Neuron (in vitro differentiated cells): ENCODE measurements around the gene PMP22.
"Not testable (repeated sequence)": the region's sequence is repeated elsewhere in the genome, so short reads cannot be mapped to it uniquely, and the experiment has no call there.

Experiments used
- H2AFZ ChIP-seq: one replicate; pipeline ENCODE4 v1.6.1; 2013; ENCODE audit warnings: low read depth, mild to moderate bottlenecking, inconsistent platforms, low read length, moderate library complexity
- H3K27me3 ChIP-seq: one replicate; pipeline ENCODE4 v1.6.1; 2013; ENCODE audit warnings: low read length; ENCODE audit not compliant: insufficient read depth
- H3K36me3 ChIP-seq: one replicate; pipeline ENCODE4 v1.6.1; 2013; ENCODE audit warnings: low read length; ENCODE audit not compliant: insufficient read depth
- H3K4me1 ChIP-seq: one replicate; pipeline ENCODE4 v1.6.1; 2013; ENCODE audit warnings: low read length; ENCODE audit not compliant: insufficient read depth
- H3K4me3 ChIP-seq: 2 replicates; pipeline ENCODE4 v1.5.1; 2013; ENCODE audit warnings: mild to moderate bottlenecking, low read length, moderate library complexity
- H3K9me3 ChIP-seq: one replicate; pipeline ENCODE4 v1.6.1; 2013; ENCODE audit warnings: low read length

Gene PMP22

DNA sequence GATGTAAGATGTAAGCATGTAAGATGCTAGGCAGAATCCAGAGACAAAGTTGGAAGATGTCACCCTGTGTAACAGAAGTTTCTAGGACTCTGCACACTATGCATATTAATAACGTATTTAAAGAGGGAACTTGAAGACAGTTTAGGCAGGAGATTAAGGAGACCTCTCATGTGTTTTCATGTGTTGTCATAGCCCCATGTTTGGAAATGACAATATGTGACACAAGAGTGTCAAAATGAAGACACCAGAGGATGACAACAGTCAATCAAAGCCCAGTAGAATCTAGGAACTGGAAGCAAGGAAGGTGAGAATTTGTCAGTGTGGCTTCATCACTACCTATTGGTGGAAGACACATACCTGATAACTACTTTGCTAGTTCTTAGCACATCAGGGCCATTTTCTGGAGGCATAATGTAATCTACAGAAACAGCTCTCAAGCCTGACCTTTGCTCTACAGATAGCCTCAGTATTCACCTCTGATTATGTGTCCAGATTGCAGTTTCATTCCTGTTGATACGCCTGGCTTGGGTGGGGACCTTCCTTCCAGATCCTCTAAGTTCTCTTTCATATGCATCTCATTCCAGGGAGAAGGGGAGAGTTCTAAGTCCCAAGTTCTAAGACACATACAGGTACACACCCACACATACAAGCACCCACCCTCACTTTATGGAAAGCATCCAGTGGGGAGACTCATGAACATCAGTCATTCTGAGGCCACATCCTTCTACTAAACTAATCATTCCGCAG, 26.3 kb downstream of the PMP22 start:
- peaks cover 9% of the 10 kb centered on the region for H3K36me3 ChIP-seq
- H2AFZ ChIP-seq: no peak overlapping the region
- no peak overlapping the region for H3K4me3 ChIP-seq
- H3K4me1 ChIP-seq: no peaks in the 10 kb centered on the region
- no peaks in the 10 kb centered on the region for H3K27me3 ChIP-seq
- H3K9me3 ChIP-seq: peaks cover 2% of the 10 kb centered on the region

DNA sequence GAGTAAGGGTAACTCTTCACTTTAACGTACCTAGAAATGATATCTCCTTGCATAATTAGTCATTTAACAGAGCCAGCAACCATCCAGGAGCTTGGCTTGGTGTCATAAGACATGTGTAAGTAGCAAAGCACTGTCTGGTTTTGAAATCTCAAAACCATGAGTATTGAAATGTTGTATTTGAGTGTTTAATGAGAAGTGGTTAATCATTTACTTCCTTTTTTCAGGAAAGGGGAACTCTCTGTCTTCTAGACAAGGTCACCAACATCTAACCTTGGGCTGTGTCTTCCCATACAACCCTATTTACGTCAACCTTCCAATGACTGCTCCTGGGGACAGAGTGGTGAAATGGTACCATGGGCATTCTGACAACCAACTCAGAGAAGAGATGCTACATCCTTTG, 27.1 kb downstream of the PMP22 start:
- no peak overlapping the region for H3K4me3 ChIP-seq
- H3K27me3 ChIP-seq: no peaks in the 10 kb centered on the region
- H2AFZ ChIP-seq: no peak overlapping the region
- peaks cover 2% of the 10 kb centered on the region for H3K9me3 ChIP-seq
- H3K36me3 ChIP-seq: peaks cover 9% of the 10 kb centered on the region
- no peaks in the 10 kb centered on the region for H3K4me1 ChIP-seq

DNA sequence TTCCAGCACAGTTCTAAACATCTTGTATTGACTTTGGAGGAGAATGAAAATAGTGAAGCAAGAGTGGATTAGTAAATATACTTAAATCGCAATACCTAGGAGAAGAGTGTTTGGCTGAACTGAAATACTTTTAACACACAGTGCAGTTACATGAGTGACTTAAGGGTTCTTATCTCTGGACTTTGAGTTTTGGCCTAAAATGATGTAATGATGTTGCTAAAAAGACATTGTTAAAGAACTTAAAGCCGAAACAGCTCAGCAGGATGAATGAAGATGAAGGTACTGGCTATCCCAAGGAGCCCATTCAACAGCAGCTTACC, 28.1 kb downstream of the PMP22 start:
- Histone ChIP-seq H3K4me3 (no peak overlapping the region), H2AFZ (no peak overlapping the region), H3K4me1 (no peaks in the 10 kb centered on the region), H3K27me3 (no peaks in the 10 kb centered on the region), H3K36me3 (peaks cover 9% of the 10 kb centered on the region), H3K9me3 (peaks cover 2% of the 10 kb centered on the region)

DNA sequence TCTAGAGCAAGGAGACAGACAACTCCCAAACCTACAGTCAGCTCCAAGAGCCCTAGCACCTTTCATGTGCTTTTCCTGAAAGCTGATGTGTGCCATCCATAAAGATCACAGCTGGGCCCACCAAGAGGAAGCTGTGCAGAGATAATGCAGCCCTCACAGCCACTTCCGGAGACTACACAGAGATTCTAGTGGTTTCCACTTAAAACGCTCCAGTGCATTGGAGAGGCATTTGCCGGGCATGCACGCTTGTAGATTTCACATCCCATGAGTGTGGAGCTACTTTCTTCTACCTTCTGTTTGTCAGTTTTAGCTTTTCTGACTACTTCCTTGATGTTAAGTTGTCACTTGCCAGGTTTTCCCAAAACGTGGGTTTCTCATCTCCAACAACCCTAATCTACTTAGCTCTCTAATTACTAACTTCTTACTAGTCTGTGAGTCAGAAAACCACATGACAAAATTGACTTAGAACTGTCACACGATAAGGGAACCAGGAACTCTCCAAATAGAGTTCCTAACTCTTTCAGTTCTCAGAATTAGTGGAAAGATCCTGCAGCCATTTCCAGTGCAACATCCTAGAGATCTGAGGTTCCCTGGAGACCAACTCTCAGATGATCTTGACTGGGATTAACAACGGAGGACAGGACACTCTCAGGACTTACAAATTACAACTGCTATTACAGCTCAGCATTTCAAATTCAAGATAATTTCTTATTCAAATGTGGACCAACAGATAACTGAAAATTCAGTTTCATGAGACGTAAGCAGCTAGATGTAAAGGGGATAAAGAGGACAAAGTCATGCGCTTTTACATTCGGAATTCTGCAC, 28.6 kb downstream of the PMP22 start:
- H3K4me3 ChIP-seq: no peak overlapping the region
- H2AFZ ChIP-seq: no peak overlapping the region
- H3K36me3 ChIP-seq: peaks cover 9% of the 10 kb centered on the region
- H3K4me1 ChIP-seq: no peaks in the 10 kb centered on the region
- peaks cover 2% of the 10 kb centered on the region for H3K9me3 ChIP-seq
- no peaks in the 10 kb centered on the region for H3K27me3 ChIP-seq

DNA sequence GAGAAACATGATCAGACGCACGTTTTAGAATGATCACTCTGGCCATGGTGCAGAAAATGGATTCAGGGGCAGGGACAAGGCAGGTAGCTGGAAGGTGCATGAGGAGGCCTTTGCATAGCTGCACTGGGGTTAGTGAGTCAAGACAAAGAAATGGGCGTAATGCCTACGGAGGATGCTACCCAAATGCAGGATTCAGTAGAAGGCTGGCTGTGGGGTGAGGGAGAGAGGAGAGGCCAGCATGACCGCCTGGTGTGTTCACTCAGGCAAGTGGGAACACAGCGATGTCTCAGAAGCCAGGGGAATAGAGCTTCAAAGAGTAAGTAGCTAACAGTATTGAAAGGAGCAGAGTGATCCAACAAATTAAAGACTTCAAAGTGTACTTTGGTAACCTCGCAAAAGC, 31.2 kb downstream of the PMP22 start:
- peaks cover 9% of the 10 kb centered on the region for H3K36me3 ChIP-seq
- peaks cover 2% of the 10 kb centered on the region for H3K9me3 ChIP-seq
- H3K27me3 ChIP-seq: no peaks in the 10 kb centered on the region
- H3K4me3 ChIP-seq: no peak overlapping the region
- no peaks in the 10 kb centered on the region for H3K4me1 ChIP-seq
- no peak overlapping the region for H2AFZ ChIP-seq

DNA sequence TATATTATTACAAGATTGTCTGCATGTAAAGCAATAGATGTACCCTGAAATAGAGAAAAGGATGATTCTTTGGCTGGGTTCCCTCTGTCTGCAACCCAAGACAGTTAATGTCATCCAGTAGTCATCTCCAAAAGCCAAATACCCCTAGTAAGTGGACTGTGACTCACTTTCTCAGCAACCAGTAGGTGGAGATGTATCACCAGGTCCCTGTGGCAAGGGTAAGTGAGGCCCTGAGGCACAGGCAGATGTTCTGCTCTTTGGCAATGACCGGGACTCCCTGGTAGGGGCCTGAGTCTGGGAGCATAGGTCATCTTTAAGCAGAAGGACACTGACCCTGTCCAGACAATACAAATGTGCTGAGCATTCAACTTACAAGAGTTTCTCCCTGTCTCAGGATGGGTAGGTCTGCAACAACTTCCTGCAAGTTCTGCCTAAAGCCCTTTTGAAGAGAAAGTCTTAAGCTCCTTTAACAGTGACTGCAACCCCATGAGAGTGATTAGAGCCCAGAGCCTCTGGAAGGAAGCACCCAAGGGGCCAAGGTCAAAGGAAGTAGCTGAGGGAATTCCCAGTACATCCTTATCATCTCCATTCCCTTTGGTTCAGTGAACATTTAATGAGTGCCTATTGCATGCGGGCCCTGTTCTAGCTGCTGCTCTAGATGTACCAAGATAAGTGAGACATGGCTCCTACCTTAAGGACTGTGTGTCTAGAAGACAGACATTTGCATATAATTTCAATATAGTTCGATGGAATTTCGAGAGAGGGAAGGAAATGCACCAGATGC, 31.9 kb downstream of the PMP22 start:
- Histone ChIP-seq H3K9me3 (peaks cover 2% of the 10 kb centered on the region), H3K27me3 (no peaks in the 10 kb centered on the region), H2AFZ (no peak overlapping the region), H3K4me3 (no peak overlapping the region), H3K4me1 (no peaks in the 10 kb centered on the region), H3K36me3 (peaks cover 2% of the 10 kb centered on the region)

DNA sequence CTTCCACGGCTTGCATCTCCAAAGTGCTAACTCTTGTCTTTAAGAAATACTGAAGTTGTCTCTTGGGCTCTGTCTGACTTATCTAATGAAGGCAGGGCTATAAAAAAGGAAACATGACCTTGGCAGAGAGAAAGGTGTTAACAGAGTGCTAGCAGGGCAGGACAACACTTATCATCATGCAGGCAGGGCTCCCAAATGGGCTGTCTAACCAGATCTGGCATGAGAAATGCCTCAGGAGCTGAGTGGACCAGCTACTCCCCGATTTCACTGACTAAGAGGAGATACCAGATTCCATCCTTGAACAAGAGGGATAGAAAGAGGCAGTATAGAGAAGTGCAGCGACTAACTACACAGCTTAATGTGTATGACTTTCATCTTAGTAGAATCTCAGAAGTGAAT, 32.6 kb downstream of the PMP22 start:
- Histone ChIP-seq H3K4me3 (no peak overlapping the region), H3K36me3 (no peaks in the 10 kb centered on the region), H2AFZ (no peak overlapping the region), H3K27me3 (no peaks in the 10 kb centered on the region), H3K4me1 (no peaks in the 10 kb centered on the region), H3K9me3 (no peaks in the 10 kb centered on the region)

DNA sequence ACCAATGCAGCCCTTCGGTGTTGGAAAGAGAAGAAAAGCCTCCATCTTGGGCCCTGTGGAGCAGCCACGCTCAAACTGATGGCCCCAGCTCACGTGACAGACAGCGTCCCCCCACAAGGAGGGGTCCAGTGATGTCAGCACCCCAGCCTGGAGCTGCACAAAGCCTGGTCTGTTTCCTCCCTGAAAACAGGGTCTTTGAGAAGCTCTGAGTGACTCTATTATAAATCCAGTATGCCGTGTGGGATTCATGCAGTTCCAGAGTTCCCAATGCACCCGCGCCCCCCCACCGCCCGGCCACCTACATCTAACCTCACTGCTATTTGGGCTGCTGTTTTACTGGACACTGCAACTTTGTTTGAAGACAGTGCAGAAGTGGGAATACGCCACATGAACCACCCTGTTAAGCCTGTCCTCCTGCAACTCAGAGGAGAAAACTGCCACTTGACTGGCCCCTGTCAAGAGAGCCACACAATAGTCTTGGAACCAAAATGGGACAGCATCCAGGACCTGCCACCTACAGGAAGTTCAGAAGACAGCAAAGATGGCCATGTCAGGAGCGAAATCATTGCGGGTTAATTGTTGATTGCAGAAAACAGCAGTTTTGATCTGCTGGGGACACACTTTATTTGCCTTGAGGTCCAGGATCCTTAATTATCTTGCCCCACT, 33.1 kb downstream of the PMP22 start:
- H2AFZ ChIP-seq: no peak overlapping the region
- H3K4me1 ChIP-seq: no peaks in the 10 kb centered on the region
- H3K4me3 ChIP-seq: no peak overlapping the region
- no peaks in the 10 kb centered on the region for H3K36me3 ChIP-seq
- no peaks in the 10 kb centered on the region for H3K9me3 ChIP-seq
- H3K27me3 ChIP-seq: no peaks in the 10 kb centered on the region

DNA sequence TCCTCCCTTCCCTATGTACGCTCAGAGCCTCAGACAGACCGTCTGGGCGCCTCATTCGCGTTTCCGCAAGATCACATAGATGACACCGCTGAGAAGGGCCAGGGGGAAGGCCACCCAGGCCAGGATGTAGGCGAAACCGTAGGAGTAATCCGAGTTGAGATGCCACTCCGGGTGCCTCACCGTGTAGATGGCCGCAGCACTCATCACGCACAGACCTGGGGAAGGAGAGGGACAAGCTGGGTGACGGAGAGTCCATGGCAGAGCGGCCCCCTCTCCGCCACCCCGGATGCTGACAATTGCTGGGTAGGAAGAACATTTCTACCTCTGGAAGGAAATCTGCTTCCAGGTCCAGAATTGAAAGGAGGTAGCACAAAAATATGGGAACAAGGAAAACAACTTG, 34.3 kb downstream of the PMP22 start:
- Histone ChIP-seq H3K36me3 (no peaks in the 10 kb centered on the region), H3K27me3 (no peaks in the 10 kb centered on the region), H3K9me3 (no peaks in the 10 kb centered on the region), H2AFZ (no peak overlapping the region), H3K4me3 (no peak overlapping the region), H3K4me1 (no peaks in the 10 kb centered on the region)

DNA sequence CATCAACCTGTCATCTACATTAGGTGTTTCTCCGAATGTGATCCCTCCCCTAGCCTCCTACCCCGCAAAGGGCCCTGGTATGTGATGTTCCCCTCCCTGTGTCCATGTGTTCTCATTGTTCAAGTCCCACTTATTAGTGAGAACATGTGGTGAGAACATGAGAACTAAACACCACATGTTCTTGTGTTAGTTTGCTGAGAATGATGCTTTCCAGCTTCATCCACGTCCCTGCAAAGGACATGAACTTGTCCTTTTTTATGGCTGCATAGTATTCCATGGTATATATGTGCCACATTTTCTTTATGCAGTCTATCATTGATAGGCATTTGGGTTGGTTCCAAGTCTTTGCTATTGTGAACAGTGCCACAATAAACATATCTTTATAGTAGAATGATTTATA, 43.3 kb downstream of the PMP22 start:
- H3K36me3 ChIP-seq, H3K4me1 ChIP-seq, H3K4me3 ChIP-seq, H2AFZ ChIP-seq, H3K9me3 ChIP-seq, H3K27me3 ChIP-seq: not testable (repeated sequence)

DNA sequence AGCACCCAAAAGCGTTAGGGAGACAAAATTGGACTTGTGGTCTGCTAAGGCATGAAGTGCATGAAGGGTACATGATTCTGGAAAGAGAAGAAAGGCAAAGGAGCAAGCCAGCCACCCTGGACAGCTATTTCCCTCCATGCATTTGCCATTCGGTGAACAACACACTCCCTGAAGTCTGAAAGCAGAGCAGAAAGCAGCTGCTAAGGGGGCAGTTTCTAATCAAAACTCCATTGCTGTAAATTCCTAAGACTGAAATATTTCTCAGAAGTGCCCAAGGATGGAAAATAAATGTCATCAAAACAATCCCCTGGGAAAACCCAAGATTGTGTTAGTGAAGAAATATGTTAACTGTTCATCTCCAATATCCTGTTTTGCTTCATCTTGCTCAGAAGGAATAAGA, 44.3 kb downstream of the PMP22 start:
- no peaks in the 10 kb centered on the region for H3K36me3 ChIP-seq
- no peaks in the 10 kb centered on the region for H3K27me3 ChIP-seq
- no peak overlapping the region for H2AFZ ChIP-seq
- H3K4me3 ChIP-seq: no peak overlapping the region
- no peaks in the 10 kb centered on the region for H3K4me1 ChIP-seq
- peaks cover 4% of the 10 kb centered on the region for H3K9me3 ChIP-seq

DNA sequence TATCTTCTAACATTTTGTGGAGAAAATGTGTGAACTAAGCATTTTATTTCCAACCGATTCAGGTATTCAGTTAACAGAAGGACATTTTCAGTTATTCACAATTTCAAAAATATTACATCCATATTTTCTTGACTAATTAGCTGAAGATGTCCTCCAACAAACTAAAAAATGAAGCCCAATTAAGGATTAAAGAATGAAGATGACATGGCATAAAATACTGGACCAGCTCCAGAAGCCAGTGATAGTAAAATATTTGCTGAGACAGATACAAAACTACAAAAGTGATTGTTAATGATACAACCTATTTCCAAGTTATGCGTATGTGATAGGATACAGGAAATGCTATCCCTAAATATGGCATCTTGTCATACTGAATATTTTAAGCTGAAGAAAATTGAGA, 48.6 kb downstream of the PMP22 start:
- Histone ChIP-seq H3K36me3 (no peaks in the 10 kb centered on the region), H3K4me1 (no peaks in the 10 kb centered on the region), H3K9me3 (no peaks in the 10 kb centered on the region), H2AFZ (no peak overlapping the region), H3K27me3 (no peaks in the 10 kb centered on the region), H3K4me3 (no peak overlapping the region)
